GM18498 (cell line): Measurements from ENCODE around the gene UBE2V1.
"Not testable (repeated sequence)": the region's sequence is repeated elsewhere in the genome, so short reads cannot be mapped to it uniquely, and the experiment has no call there.

Experiments used
- ATAC-seq: cut with Tn5 transposase; IDR thresholded peaks from one replicate; pipeline ENCODE4 v1.9.1; 2021; ENCODE audit warnings: mild to moderate bottlenecking, moderate library complexity; ENCODE audit not compliant: unreplicated experiment

UBE2V1 gene

DNA sequence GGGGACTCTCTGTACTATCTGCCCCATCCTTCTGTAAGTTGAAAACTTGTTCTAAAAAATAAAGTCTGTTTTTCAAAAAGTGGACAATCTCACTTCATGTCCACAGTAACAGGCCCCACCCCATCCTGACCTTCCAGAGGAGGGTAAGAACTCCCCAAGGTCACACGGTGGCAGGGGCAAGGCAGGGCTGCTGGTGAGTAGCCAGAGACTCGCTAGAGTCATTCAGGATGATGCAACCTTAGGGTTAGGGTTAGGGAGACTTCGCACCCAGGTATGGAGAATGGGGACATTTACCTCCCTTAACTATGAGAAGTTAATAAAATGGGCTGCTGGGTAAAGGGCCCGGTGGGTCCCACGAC lies 25.1 kb upstream of the UBE2V1 start:
- no peak for ATAC-seq

DNA sequence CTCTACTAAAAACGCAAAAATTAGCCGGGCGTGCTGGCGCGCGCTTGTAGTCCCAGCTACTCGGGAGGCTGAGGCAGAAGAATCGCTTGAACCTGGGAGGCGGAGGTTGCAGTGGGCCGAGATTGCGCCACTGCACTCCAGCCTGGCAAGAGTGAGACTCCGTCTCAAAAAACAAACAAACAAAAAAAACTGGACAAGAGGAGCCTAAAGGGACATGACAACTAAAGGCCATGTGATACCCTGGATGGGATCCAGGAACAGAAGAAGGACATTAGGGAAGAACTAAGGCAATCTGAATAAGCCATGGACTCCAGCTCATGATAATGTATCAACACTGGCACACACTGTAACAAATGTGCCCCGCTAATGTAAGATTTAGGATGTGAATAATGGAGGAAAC lies 24.8 kb upstream of the UBE2V1 start:
- ATAC-seq = not testable (repeated sequence)

DNA sequence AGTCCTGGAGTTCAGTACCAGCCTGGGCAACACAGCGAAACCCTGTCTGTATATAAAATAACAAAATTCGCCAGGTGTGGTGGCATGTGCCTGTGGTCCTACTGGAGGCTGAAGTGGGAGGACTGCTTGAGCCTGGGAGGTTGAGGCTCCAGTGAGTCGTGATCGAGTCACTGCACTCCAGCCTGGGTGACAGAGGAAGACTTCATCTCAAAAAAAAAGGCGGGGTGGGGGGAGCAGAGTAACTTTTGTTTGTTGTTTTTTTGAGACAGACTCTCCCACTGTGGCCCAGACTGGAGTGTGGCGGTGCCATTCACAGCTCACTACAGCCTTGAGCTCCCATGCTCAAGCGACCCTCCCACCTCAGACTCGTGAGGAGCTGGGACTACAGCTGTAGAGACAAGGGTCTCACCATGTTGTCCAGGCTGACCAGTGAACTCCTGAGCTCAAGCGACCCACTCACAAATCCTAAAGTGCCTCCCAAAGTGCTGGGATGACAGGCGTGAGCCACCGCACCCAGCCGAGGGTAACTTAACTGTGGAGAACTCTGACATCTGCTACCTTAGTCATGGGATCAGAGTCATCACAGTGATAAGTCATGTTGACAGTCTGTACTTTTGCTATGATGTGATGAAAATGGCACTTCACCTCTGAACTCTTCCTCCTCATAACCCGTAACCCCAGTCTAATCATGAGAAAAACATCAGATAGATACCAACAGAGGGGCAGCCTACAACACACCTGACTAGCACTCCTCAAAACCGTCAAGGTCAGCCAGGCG lies 24.1 kb upstream of the UBE2V1 start:
- no peak for ATAC-seq

DNA sequence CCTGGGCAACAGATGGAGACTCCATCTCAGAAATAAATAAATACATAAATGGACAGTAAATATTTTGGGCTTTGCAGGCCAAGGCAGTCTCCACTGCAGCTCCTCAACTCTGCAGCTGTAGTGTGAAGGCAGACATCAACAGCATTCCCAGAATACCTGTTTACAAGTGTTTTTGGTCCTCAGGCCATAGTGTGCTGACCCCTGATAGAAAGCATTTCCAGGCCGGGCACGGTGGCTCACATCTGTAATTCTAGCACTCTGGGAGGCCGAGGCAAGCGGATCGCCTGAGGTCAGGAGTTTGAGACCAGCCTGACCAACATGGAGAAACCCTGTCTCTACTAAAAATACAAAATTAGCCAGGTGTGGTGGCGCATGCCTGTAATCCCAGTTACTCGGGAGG lies 22.2 kb upstream of the UBE2V1 start:
- not testable (repeated sequence) for ATAC-seq

DNA sequence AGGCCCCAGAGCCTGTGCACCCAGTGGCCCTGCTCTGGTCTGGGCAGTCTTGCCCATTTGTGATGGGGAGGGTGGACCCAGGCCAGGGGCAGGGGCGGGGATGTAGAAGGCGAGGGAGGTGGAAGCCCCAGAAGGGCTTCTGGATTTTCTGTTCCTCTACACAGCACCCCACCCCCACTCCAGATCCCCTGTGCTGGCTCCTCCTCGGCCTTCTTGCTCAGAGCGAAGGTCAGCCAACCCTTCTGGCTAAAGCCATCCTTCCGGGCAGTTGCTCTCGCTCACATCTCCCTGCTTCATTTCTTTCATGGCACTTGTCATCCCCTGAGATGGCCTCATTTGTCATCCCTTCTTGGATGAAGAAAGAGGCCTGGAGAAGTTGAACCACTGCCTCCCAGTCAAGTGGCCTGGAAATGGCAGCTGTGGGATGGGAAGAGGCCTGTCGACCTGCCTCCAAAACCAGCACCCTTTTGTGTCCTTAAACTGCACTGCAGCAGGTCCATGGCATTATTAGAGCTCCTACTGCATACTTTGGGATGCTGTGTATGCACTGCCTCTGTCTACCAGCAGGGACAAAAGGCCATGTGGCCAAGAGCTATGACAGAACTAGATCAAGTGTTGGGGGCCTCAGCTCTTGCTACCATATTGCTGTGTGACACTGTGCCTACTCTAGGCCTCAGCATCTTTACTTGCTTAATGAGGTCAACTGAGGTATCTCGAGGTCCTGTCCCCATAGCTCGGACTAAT lies 20.7 kb upstream of the UBE2V1 start:
- ATAC-seq = no peak

DNA sequence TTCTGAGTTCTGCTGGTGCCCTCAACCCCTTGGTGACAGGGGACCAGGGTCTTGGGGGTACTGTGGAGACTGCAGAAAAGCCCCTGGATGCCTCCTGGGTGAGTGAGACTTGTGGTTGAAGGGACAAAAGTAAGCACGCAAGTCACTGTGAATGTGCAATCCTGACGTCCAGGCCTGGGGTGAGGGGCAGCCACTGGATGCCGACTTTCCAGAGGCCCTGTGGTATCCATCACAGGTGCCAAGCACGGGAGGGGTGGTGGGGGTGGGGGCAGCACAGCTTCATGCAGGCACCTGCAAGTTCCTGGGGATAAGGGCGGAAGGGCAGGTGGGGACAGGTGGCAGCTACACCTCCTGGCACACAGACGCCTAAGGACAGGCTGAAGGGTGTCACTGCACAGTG lies 20.1 kb upstream of the UBE2V1 start:
- ATAC-seq = no peak

DNA sequence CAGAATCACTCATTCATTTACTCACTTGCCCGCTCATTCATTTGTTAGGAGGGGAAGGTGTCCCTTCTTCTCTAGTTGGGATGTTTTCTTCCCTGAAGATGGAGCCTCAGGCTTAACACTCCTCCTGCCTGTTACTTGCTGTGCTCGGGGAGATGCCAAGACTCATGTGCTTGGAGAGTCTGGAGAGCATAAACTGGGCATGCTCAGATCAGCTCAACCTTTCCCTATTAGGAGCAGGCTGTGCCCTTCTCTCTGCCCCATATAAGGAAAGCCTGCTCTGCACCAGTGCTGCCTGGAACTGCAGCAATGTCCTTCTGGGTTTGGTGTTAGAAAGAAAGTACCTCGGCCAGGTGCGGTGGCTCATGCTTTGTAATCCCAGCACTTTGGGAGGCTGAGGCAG lies 18.0 kb upstream of the UBE2V1 start:
- no peak for ATAC-seq

DNA sequence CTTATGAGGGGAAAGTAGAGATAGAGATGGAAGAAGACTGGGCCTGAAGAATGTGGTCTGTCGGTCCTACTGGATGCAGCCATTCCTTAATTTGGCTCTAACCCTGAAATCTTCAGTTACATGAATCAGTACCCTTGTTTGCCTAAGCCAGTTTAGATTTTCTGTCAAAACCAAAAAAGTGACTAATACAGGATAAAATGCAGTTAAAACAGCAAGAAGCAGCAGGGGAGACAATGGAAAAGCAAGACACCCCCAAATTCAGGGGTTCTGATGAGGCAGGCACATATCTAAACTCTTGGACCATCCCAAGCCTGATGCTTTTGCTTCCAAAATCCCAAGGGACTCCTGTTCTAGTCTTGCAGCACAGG lies 17.4 kb upstream of the UBE2V1 start:
- no peak for ATAC-seq

DNA sequence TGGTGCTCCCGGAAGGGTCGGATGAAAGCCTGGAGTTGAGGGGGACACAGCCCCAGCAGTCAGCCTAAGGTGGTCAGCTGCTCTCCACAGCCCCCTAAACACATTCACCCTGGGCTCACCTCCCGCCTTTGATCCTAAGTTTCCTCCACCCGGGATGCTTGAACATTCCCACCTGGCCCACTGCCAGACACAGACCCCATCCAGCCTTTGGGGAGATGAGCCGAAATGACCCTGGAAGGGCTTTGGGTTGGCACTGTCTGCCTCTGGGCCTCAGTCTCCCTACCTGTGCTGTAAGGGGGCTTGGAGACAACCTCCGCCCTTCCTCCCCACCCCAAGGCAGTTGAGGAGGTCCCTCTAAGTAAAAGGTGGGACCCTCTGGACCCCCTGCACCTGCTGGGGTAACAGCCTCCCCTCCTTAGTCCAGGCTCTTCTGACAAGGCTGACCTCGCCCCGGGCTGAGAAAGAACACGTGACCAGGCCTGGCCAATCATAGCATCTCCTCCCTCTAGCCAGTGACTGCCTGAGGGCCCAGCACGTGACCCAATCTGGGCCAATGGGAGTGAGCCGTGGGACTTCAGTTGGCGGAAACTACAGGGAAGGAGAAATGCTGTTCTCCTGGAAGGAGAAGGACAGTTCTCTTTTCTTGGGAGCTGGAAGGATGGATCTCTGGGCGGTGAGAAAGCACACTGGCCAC lies 16.9 kb upstream of the UBE2V1 start:
- ATAC-seq = no peak

DNA sequence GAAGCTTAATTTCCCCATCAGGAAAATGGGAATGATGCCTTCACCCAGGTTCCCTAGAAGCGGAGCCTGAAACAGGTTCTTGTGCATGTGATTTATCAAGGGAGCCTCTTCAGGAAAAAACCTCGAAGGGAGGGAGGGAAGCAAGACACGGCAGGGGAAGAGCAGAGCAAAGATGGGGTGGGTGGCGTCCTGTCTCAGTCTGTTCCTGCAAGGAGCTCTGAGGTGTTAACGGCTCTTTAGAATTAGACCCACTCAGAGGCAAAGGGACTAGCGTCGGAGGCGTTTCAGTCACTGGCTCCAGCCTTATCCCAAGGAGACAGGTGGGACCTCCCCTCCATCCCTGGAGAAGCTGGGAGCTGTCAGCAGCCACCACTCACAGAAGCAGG lies 15.6 kb upstream of the UBE2V1 start:
- no peak for ATAC-seq

DNA sequence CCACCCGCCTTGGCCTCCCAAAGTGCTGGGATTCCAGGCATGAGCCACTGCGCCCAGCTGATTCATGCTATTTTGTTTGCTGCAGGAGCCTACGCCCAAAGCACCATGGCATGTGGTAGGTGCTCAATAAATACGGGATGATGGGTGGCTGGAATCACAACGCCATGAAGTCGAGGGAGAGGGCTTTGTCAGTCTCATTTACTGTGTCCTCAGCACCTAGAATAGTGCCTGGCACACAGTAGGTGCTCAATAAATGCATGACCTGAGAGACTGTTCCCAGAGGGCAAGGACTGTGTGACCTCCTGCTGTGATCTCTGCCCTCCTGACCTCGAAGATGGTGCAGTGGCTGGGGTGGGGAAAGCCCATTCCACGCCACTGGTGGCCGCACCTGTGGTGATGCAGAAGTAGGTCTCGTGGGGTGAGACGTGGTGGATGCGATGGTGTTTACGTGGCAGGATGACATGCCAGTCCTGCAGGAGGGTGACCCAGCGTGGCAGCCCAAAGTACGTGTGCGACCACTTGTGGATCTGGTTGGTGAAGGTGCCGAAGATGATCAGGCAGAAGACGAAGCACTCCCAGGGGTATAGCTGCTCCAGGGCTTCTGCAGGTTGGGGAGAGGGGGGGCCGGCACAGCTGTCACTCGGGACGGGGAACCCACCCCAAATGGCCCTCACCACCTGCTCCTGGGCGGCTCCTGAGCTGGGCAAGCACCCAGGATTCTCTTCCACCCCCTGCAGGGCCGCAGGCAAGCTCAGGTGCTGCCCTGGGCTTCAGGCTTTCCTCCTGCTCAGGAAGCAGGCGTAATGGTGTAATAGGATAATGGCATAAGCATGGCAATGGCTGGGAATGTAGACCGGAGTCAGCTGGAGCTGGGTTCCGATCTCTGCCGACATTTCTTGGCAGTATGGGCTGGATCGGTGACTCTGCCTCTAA lies 14.9 kb upstream of the UBE2V1 start:
- no peak for ATAC-seq

DNA sequence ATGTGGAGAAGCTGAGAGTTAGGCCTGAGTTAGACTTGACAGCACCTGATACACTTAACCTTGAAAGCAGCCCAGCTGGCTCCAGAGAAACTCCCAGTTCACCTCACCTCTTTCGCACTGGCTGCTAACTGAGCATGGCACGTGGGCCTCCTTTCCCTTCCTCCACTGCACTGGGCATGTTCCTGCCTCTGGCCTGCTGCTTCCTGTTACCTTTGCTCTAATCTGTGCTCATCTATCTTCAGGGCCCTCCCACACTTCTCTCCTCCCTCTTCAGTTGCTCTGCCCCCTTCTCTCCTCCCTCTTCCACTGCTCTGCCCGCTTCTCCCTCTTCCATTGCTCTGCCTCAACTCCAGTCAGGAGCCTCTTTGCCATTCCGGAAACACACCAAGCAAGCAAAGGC lies 13.7 kb upstream of the UBE2V1 start:
- no peak for ATAC-seq

DNA sequence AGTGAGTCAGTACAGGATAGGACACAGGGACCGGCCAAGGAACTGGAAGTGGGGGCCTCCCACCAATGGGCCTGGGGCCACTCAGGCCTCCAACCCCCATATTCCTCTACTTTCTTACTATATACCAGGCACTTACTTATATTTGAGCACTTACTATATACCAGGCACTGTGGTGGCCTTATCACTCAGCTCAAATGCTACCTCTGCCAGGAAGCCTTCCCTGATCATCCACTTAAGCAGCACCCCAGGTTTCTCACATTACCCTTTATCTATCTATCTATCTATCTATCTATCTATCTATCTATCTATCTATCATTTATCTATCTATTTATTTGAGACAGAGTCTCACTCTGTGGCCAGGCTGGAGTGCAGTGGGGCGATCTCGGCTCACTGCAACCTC lies 12.3 kb upstream of the UBE2V1 start:
- ATAC-seq = no peak

DNA sequence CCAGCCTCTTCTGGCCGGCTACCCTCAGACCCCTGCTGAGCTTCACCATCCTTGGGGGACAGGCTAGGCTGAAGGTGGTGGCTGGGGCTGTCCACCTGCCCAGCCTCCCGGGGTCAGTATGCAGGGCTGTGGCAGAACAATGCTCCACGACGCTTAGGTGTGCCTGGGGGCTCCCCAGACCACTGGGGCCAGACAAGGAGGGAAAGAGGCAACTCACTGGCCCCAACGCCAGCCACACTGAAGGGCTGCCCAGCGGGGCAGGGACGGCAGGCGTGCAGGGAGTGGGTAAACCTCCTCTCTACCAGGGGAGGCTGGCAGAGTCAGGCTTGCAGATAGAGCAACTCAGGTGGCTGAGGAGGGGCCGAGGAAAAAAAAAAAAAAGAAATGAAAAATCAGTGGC lies 11.5 kb upstream of the UBE2V1 start:
- ATAC-seq = no peak

DNA sequence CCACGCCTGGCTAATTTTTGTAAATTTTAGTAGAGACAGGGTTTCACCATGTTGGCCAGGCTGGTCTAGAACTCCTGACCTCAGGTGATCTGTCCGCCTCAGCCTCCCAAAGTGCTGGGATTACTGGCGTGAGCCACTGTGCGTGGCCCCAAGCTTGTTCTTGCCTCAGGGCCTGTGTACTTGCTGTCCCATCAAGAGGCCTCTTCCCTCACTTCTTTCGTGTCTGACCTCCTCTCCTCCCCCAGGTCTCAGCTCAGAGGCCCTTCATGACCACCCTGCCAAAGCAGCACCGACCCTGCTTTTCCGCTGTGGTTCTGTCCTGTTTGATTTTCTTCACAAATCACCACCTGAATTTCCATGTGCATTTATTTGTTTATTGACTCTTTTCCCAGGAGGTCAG lies 10.5 kb upstream of the UBE2V1 start:
- no peak for ATAC-seq

DNA sequence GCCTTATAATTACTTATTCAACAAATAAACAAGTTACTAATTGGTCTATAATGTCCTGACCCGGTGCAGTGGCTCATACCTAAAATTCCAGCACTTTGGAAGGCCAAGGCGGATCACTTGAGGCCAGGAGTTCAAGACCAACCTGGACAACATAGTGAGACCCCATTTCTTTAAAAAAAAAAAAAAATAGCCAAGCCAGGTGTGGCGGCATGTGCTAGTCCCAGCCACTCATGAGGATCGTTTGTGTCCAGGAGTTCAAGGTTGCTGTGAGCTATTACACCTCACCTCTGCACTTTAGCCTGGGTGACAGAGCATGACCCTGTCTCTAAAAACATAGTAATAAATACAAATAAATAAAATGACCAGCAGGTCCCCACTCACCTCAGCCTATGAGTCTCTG lies 9.8 kb upstream of the UBE2V1 start:
- ATAC-seq = no peak

DNA sequence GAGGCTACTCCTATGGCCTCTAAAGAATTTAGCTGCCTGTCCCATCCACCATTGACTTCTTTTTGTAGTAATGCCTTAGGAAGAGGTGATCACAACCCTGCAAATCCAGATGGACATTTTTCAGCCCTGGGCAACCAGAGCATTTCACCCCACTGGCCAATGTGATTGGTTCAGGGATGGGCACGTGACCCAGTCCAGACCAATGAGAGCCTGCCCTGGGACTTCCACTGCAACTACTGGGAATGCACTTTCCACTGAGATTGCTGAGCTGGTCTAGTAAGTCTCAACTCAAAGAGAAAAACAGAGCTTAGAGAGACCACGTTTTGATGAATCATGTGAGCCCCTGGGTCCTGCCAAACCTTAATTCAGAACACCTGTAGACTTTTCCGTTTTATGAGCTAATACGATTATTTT lies 8.9 kb upstream of the UBE2V1 start:
- ATAC-seq = no peak

DNA sequence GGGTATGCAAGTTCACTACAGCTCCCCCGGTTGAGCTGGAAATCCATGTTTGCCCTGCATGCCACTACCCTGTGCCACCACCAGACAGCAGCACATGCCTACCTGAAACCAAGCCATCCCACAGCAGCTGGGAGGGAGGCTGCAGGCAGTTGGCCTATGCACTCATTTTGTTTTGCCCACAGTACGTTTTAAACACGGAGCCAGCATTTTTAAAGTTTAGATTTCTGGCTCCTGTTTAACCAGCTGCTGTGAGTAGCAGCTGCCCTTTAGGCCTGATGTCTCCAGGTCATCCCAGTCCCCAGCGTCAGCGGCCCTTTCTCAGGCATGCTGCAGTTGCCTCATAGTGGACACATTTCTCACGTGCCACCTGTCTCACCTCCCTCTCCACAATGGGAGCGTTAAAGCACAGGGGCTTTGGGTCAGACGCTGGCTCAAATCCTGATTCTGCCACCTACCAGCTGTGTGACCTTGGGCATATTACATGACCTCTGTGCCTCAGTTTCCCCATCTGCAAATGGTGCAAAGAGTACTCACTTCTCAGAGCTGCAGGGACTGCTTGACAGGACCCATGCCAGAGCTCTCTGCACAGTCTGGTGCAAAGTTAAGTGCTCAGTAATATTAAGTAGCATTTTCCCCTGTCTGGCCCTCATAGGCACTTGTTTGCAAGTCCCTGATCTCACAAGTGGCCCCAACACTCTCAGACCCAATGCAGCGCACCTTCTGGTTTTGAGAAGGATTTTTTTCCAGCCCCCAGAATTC lies 8.2 kb upstream of the UBE2V1 start:
- ATAC-seq = no peak

DNA sequence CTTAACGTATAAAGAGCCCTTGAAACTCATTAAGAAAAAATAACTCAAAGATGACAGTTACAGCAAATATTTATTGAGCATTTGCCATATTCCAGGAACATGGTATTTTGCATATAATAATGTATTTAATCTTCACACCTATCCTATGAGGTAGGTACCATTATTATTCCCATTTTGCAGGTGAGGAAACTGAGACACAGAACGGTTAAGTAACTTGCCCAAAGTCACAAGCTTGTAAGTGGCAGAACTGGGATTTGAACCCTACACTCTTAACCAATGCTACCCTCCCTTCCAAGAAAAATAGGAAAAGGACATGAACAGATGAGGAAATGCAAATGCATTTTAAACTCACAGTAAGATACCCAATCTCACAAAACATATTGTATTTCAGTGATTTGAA lies 5.3 kb upstream of the UBE2V1 start:
- ATAC-seq = no peak

DNA sequence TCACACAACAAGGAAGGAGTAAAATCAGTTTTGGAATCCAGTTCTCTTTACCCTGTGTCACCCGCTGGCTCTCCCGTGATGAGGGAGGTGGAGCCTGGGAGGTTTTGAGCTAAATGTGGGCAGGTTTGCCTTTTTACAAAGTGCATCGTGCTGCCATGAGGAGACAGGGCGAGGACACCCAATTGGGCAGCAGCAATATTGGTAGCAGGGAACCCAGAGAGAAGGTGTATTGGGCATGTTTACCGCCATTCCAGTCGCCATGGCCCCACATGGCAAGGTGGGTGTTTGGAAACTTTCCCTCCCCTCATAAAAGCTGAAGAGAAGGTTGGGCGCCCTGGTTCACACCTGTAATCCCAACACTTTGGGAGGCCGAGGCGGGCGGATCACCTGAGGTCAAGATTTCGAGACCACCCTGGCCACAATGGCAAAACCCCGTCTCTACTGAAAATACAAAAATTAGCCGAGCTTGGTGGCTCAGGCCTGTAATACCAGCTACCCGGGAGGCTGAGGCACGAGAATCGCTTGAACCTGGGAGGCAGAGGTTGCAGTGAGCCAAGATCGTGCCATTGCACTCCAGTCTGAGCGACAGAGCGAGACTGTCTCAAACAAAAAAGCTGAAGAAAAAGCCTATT lies 3.5 kb upstream of the UBE2V1 start:
- ATAC-seq = no peak
